K562 (cell line): ENCODE results near the gene EFEMP2. TPM values are rescaled to one million over a fixed set of nuclear protein-coding genes. Genes with fewer than 3 reads are reported as not detected.

Source experiments
- ARID4B ChIP-seq: sonication (generic); formaldehyde crosslinking; IDR thresholded peaks from 2 replicates; pipeline ENCODE4 v1.8.0; 2022; ENCODE audit warnings: mild to moderate bottlenecking, missing genetic modification reagents
- CHCHD3 ChIP-seq: fragments of 250-450 bp; sonication (Bioruptor Pico); IDR thresholded peaks from 2 replicates; pipeline ENCODE4 v2.1.2; 2022; ENCODE audit warnings: mild to moderate bottlenecking
- CREB3L1 ChIP-seq: fragments of 450-650 bp; IDR thresholded peaks from 2 replicates; pipeline ENCODE4 v1.6.1; 2014; ENCODE audit warnings: low read depth, mild to moderate bottlenecking, moderate library complexity, borderline replicate concordance
- E4F1 ChIP-seq: fragments of 250-450 bp; sonication (Bioruptor Pico); IDR thresholded peaks from 2 replicates; pipeline ENCODE4 v1.5.0; 2021; ENCODE audit warnings: mild to moderate bottlenecking, borderline replicate concordance
- ESRRB ChIP-seq: fragments of 250-450 bp; sonication (Bioruptor Pico); IDR thresholded peaks from 2 replicates; pipeline ENCODE4 v1.5.0; 2020; ENCODE audit warnings: mild to moderate bottlenecking, moderate library complexity, borderline replicate concordance
- MAZ ChIP-seq, 2 experiments: fragments of 450-650 bp in 1 of 2; sonication (generic) in 1 of 2; formaldehyde crosslinking; IDR thresholded peaks in 1 of 2; conservative IDR thresholded peaks in 1 of 2; 2 replicates each; pipeline versions ENCODE4 v1.4.0 to v1.5.0; 2020; ENCODE audit warnings: mild to moderate bottlenecking in 1 of 2, missing genetic modification reagents in 1 of 2
- PHF21A ChIP-seq: fragments of 450-650 bp; IDR thresholded peaks from 2 replicates; pipeline ENCODE4 v1.6.1; 2017; ENCODE audit warnings: low read depth, borderline replicate concordance
- RBBP5 ChIP-seq: fragments of 200-600 bp; sonication (generic); IDR thresholded peaks from 2 replicates; pipeline ENCODE4 v1.6.1; 2012; ENCODE audit warnings: borderline replicate concordance, mild to moderate bottlenecking, low read length, control low read depth, inconsistent platforms; ENCODE audit not compliant: insufficient read depth, poor library complexity, severe bottlenecking
- SIN3A ChIP-seq, 2 experiments: fragments of 150-350 bp in 1 of 2; IDR thresholded peaks; 2 replicates each; pipeline ENCODE4 v1.6.1; 2011 to 2016; ENCODE audit warnings: borderline replicate concordance in 2 of 2, low read depth in 2 of 2, low read length in 2 of 2, mild to moderate bottlenecking in 2 of 2, moderate library complexity in 2 of 2; ENCODE audit not compliant: control insufficient read depth in 1 of 2
- SNRNP70 ChIP-seq: fragments of 200-400 bp; formaldehyde crosslinking; optimal IDR thresholded peaks from 2 replicates; pipeline ENCODE3; 2017; ENCODE audit warnings: low read depth, low read length
- ZBTB1 ChIP-seq: sonication (generic); formaldehyde crosslinking; IDR thresholded peaks from 2 replicates; pipeline ENCODE4 v1.8.1; 2023; ENCODE audit warnings: missing genetic modification reagents, low read depth, mild to moderate bottlenecking, borderline replicate concordance
- ZFPM2 ChIP-seq: fragments of 250-450 bp; sonication (Bioruptor Pico); IDR thresholded peaks from 2 replicates; pipeline ENCODE4 v1.5.1; 2022; ENCODE audit warnings: mild to moderate bottlenecking
- ZNF277 ChIP-seq: fragments of 250-450 bp; sonication (Bioruptor Pico); IDR thresholded peaks from 2 replicates; pipeline ENCODE4 v1.8.0; 2022; ENCODE audit warnings: inconsistent platforms, mild to moderate bottlenecking, moderate library complexity, borderline replicate concordance
- ZNF354B ChIP-seq: fragments of 250-450 bp; sonication (Bioruptor Pico); IDR thresholded peaks from 2 replicates; pipeline ENCODE4 v1.4.0; 2020
- ZNF780A ChIP-seq: fragments of 250-450 bp; sonication (Bioruptor Pico); IDR thresholded peaks from 2 replicates; pipeline ENCODE4 v1.5.0; 2021; ENCODE audit warnings: mild to moderate bottlenecking
- ZNF79 ChIP-seq: fragments of 250-450 bp; sonication (Bioruptor Pico); IDR thresholded peaks from 2 replicates; pipeline ENCODE4 v1.4.0; 2020; ENCODE audit warnings: low read depth, mild to moderate bottlenecking, moderate library complexity
- polyA plus RNA-seq, 8 experiments: library from polyadenylated mRNA; depleted of rRNA in 4 of 8; stranded (reverse) in 5 of 8; unstranded in 3 of 8; fragments of >200 nt; fragmentation: Nextera tagmentation in 2 of 8; fragmentation: Illumina TruSeq in 1 of 8; extraction: Ambion mirVana in 2 of 8; extraction: Trizol in 1 of 8; gene quantifications; 2 replicates each; pipeline versions ENCODE4 v1.2.1 to v1.2.3, GENCODE V29; 2011 to 2014; ENCODE audit warnings: inconsistent platforms in 1 of 8, missing spikeins in 1 of 8
- total RNA-seq, 7 experiments: library from RNA; depleted of rRNA in 6 of 7; stranded (reverse); fragments of >200 nt in 6 of 7; fragmentation: Illumina TruSeq in 2 of 7; extraction: Trizol in 2 of 7; gene quantifications; 2 replicates each; pipeline versions ENCODE4 v1.2.1 to v1.2.3, GENCODE V29; 2011 to 2021; ENCODE audit warnings: low replicate concordance in 1 of 7

Gene EFEMP2
- total and polyA plus RNA-seq, 9 of the 15 experiments (the other 6 are each of a cell fraction or from before 2014, with no cell fraction given): 0.07 to 2.9 (median 0.69) TPM; not detected in 1

GRCh38 chr11:65919573-65920371 lies 47.2 kb upstream of the EFEMP2 start (continued):
- no peak for TF ChIP-seq E4F1 (CRISPR knock-in tag)
- TF ChIP-seq ZBTB1 (CRISPR knock-in tag): no peak
- TF ChIP-seq SNRNP70: no peak
- no peak for TF ChIP-seq ZNF354B (CRISPR knock-in tag)
- no peak for TF ChIP-seq ZNF277 (CRISPR knock-in tag)
- TF ChIP-seq ZNF79 (CRISPR knock-in tag): no peak
- peak; percentile 12 for TF ChIP-seq RBBP5
- no peak for TF ChIP-seq ARID4B (CRISPR knock-in tag)
- TF ChIP-seq SIN3A (IDR thresholded peaks at IDR 0.05; ENCODE audit: borderline replicate concordance in 2 of 2, control insufficient read depth in 1 of 2, low read depth in 2 of 2, low read length in 2 of 2): peak in 1 of 2 experiments; percentile 52; a peak in 1 of 4 replicates
- TF ChIP-seq MAZ (CRISPR knock-in tag; conservative IDR thresholded peaks at IDR 0.05 in 1 of 2, IDR thresholded peaks at IDR 0.05 in 1 of 2): no peak
- TF ChIP-seq CREB3L1: no peak
- no peak for TF ChIP-seq ESRRB (CRISPR knock-in tag)
- no peak for TF ChIP-seq PHF21A
- TF ChIP-seq ZFPM2 (CRISPR knock-in tag): no peak
- no peak for TF ChIP-seq ZNF780A (CRISPR knock-in tag)
- no peak for TF ChIP-seq CHCHD3 (CRISPR knock-in tag)
